Endothelial cell of umbilical vein (primary cell): ENCODE data around the gene MYO18A. TPM values are rescaled to one million over a fixed set of nuclear protein-coding genes. Genes with fewer than 3 reads are reported as not detected.
A peak's percentile ranks its signal among the peaks of the same experiment; 100 is the strongest.

Experiments
- BruUV-seq: library from RNA; stranded (reverse); fragments of 400-500 nt; replicated peaks from 2 replicates; lab custom pipeline; 2021; lab: Mats Ljungman, UMichigan
- CTCF ChIA-PET: fragments of 300-600, 350-600 bp; sonication (Branson Sonifier 250); formaldehyde crosslinking; loops from one replicate; lab custom pipeline; 2021; ENCODE audit warnings: antibody characterized with exemption, inconsistent platforms; lab: Charles Lee
- POLR2A ChIA-PET: fragments of 300-600, 350-600 bp; sonication (Branson Sonifier 250); formaldehyde crosslinking; loops from one replicate; lab custom pipeline; 2021; ENCODE audit warnings: antibody characterized with exemption, inconsistent platforms; lab: Charles Lee
- DNase-seq: peaks from one replicate; pipeline ENCODE4 v3.0.0-alpha.2; 2011; ENCODE audit warnings: low read depth, low spot score
- FAIRE-seq: peaks from 2 replicates; lab custom pipeline; 2011; peaks lifted over from hg19 to GRCh38; lab: Jason Lieb, UNC
- H2AFZ ChIP-seq: 2 replicates; pipeline ENCODE4 v1.6.0; 2012; ENCODE audit warnings: low read depth, low read length, control low read depth, inconsistent platforms
- H3K27ac ChIP-seq: 2 replicates; pipeline ENCODE4 v1.5.1; 2011; ENCODE audit warnings: low read depth, mild to moderate bottlenecking, control low read depth, low read length, moderate library complexity; ENCODE audit not compliant: insufficient read depth
- H3K27me3 ChIP-seq, 2 experiments: 2 replicates each; pipeline versions ENCODE4 v1.6.0 to v1.6.1; 2011; ENCODE audit warnings: low read length in 2 of 2, mixed read lengths in 1 of 2; ENCODE audit not compliant: control insufficient read depth in 2 of 2, insufficient read depth in 2 of 2
- H3K36me3 ChIP-seq, 2 experiments: 2 replicates in 1 of 2; 3 replicates in 1 of 2; pipeline ENCODE4 v1.5.1; 2011; ENCODE audit warnings: low read length in 2 of 2, mild to moderate bottlenecking in 1 of 2, moderate library complexity in 1 of 2; ENCODE audit not compliant: control insufficient read depth in 2 of 2, insufficient read depth in 2 of 2; ENCODE audit errors: extremely low read depth in 1 of 2
- H3K4me1 ChIP-seq: 3 replicates; pipeline ENCODE4 v1.5.1; 2011; ENCODE audit warnings: mild to moderate bottlenecking, low read length; ENCODE audit not compliant: control insufficient read depth, insufficient read depth; ENCODE audit errors: extremely low read depth
- H3K4me2 ChIP-seq: 2 replicates; pipeline ENCODE4 v1.6.1; 2011; ENCODE audit warnings: low read length, control low read depth, mixed read lengths; ENCODE audit not compliant: insufficient read depth
- H3K4me3 ChIP-seq, 3 experiments: fragments of 200-600 bp in 1 of 3; sonication (generic), shearing (Covaris generic) in 1 of 3; replicated peaks in 1 of 3; 2 replicates each; pipeline ENCODE4 v1.5.1; 2011 to 2016; ENCODE audit warnings: control low read depth in 3 of 3, low read length in 3 of 3, mild to moderate bottlenecking in 2 of 3, inconsistent platforms in 1 of 3, low read depth in 1 of 3, moderate library complexity in 1 of 3; ENCODE audit not compliant: insufficient read depth in 1 of 3
- H3K79me2 ChIP-seq: 2 replicates; pipeline ENCODE4 v1.6.0; 2012; ENCODE audit warnings: low read length, inconsistent platforms; ENCODE audit not compliant: control insufficient read depth, insufficient read depth
- H3K9ac ChIP-seq: replicated peaks from 2 replicates; pipeline ENCODE3; 2011; ENCODE audit warnings: low read length, control low read depth; ENCODE audit not compliant: insufficient read depth; ENCODE audit errors: extremely low read depth
- H3K9me1 ChIP-seq: replicated peaks from 3 replicates; pipeline ENCODE4 v1.6.0; 2011; ENCODE audit warnings: mild to moderate bottlenecking, low read length; ENCODE audit not compliant: control insufficient read depth, insufficient read depth; ENCODE audit errors: extremely low read depth
- H3K9me3 ChIP-seq: replicated peaks from 2 replicates; pipeline ENCODE4 v1.5.1; 2012; ENCODE audit warnings: low read length, inconsistent platforms; ENCODE audit not compliant: control insufficient read depth, insufficient read depth
- H4K20me1 ChIP-seq: replicated peaks from 2 replicates; pipeline ENCODE3; 2011; ENCODE audit warnings: mild to moderate bottlenecking, low read length; ENCODE audit not compliant: control insufficient read depth, insufficient read depth; ENCODE audit errors: extremely low read depth
- CTCF ChIP-seq, 2 donors: IDR thresholded peaks; 1 replicate in 1 of 2; 2 replicates in 1 of 2; pipeline ENCODE4 v1.5.1; 2011; ENCODE audit warnings: low read length in 2 of 2, mild to moderate bottlenecking in 2 of 2, moderate library complexity in 2 of 2, control low read depth in 1 of 2, inconsistent platforms in 1 of 2, low read depth in 1 of 2; ENCODE audit not compliant: insufficient read depth in 1 of 2; ENCODE audit errors: extremely low read depth in 1 of 2
- FOS ChIP-seq: IDR thresholded peaks from 2 replicates; pipeline ENCODE4 v1.6.1; 2011; ENCODE audit warnings: mild to moderate bottlenecking, low read length, moderate library complexity, borderline replicate concordance; ENCODE audit not compliant: insufficient read depth
- GATA2 ChIP-seq: IDR thresholded peaks from 2 replicates; pipeline ENCODE4 v1.7.0; 2011; ENCODE audit warnings: low read depth, mild to moderate bottlenecking, moderate library complexity, mixed read lengths, low read length; ENCODE audit not compliant: insufficient read length, insufficient read depth
- POLR2A ChIP-seq: IDR thresholded peaks from 2 replicates; pipeline ENCODE4 v1.6.1; 2012; ENCODE audit warnings: low read depth, mild to moderate bottlenecking, control low read depth, low read length
- dilution Hi-C: fragments of 300-500 bp; cut with MboI; formaldehyde crosslinking; loops from one replicate; pipeline ENCODE4 v1.15.0; 2019; ENCODE audit warnings: low sequenced_read_pairs; ENCODE audit not compliant: extremely low pct_ligation_motif_present
- intact Hi-C: fragments of 100-400 bp; cut with micrococcal nuclease; formaldehyde crosslinking; loops from one replicate; pipeline ENCODE4 v1.10.0; 2022
- polyA plus RNA-seq, 4 experiments: library from polyadenylated mRNA; depleted of rRNA in 3 of 4; stranded (reverse) in 3 of 4; unstranded in 1 of 4; fragments of >200 nt; gene quantifications; 2 replicates each; pipeline versions ENCODE4 v1.2.1 to v1.2.3, GENCODE V29; 2011 to 2012; ENCODE audit warnings: missing spikeins in 1 of 4
- total RNA-seq: library from RNA; stranded (reverse); gene quantifications from 2 replicates; pipeline ENCODE4 v1.2.3, GENCODE V29; 2021

MYO18A gene
- total and polyA plus RNA-seq, 2 donors (not counting 3 experiments of a cell fraction or from before 2014, with no cell fraction given), result 3.9 to 28.3 TPM

- POLR2A ChIA-PET, result interaction anchor here (0.6 to 1.0 kb wide), 3 partner anchors 10 to 115 kb away, joined by 4 to 5 read pairs (median 5); partner anchors contain the start of gene NUFIP2
- BruUV-seq, result no TSS peak
- Histone ChIP-seq H3K4me2 (peak overlapping the region; percentile 59), H3K9me3 (no peaks in the 10 kb centered on the region), H4K20me1 (no peaks in the 10 kb centered on the region), H3K27me3 (no peaks in the 10 kb centered on the region), H3K9me1 (no peaks in the 10 kb centered on the region), H3K27ac (no peak overlapping the region), H3K4me1 (peaks cover 11% of the 10 kb centered on the region), H3K36me3 (no peaks in the 10 kb centered on the region), H3K9ac (no peak overlapping the region), H2AFZ (peak overlapping the region; percentile 80), H3K79me2 (no peaks in the 10 kb centered on the region), H3K4me3 (peak overlapping the region; percentile 9 to 61 (median 42))
- DNase-seq, result peak; percentile 24
- dilution Hi-C loops (no loop called here), intact Hi-C loops (loop anchor here (1.0 kb wide), 2 partner anchors 31 to 40 kb away; no protein-coding TSS in a partner anchor)
- TF ChIP-seq POLR2A (no peak), CTCF (IDR thresholded peaks at IDR 0.05; ENCODE audit: extremely low read depth in 1 of 2, insufficient read depth in 1 of 2, low read depth in 1 of 2, low read length in 2 of 2) (no peak), GATA2 (no peak), FOS (no peak)
- no peak for FAIRE-seq
- CTCF ChIA-PET, result interaction anchor here (0.6 to 8.8 kb wide), 45 partner anchors 9 to 241 kb away, joined by 3 to 242 read pairs (median 6); partner anchors contain the start of gene PHF12
Measured at GRCh38 chr17:29179232-29180033, 765 bp downstream of the MYO18A start.
